OCI-LY3 (cell line): ENCODE results near the gene ACP3.

Source experiments
- H2AFZ ChIP-seq: fragments of 200-600, 300-600 bp; shearing (Covaris generic); 2 replicates; pipeline ENCODE4 v1.6.0; 2014; ENCODE audit warnings: antibody characterized with exemption, low read depth, low read length
- H3K27ac ChIP-seq: fragments of 200-600, 300-600 bp; sonication (generic); 2 replicates; pipeline ENCODE4 v1.5.1; 2014; ENCODE audit warnings: mild to moderate bottlenecking, low read length, moderate library complexity, mixed read lengths
- H3K27me3 ChIP-seq: fragments of 200-600, 300-600 bp; sonication (generic); 2 replicates; pipeline ENCODE4 v1.6.1; 2014; ENCODE audit warnings: low read depth, low read length, mixed read lengths
- H3K36me3 ChIP-seq: fragments of 200-600, 300-600 bp; sonication (generic); replicated peaks from 2 replicates; pipeline ENCODE3; 2014; ENCODE audit warnings: low read depth, low read length, mixed read lengths
- H3K4me1 ChIP-seq: fragments of 300-600, 200-600 bp; sonication (generic); 2 replicates; pipeline ENCODE4 v1.6.1; 2014; ENCODE audit warnings: low read length, mixed read lengths
- H3K4me2 ChIP-seq: fragments of 200-600, 300-600 bp; sonication (generic); 2 replicates; pipeline ENCODE4 v1.6.1; 2014; ENCODE audit warnings: low read length, mixed read lengths
- H3K4me3 ChIP-seq: fragments of 300-600, 200-600 bp; sonication (generic); 2 replicates; pipeline ENCODE4 v1.5.1; 2014; ENCODE audit warnings: antibody characterized with exemption, mild to moderate bottlenecking, low read length, moderate library complexity
- H3K79me2 ChIP-seq: fragments of 300-600, 200-600 bp; shearing (Covaris generic); 2 replicates; pipeline ENCODE4 v1.6.1; 2014; ENCODE audit warnings: mild to moderate bottlenecking, low read length, mixed read lengths
- H3K9ac ChIP-seq: fragments of 300-600, 200-600 bp; shearing (Covaris generic); 2 replicates; pipeline ENCODE4 v1.6.0; 2014; ENCODE audit warnings: mild to moderate bottlenecking, low read length, moderate library complexity
- H3K9me3 ChIP-seq: fragments of 200-600, 300-600 bp; shearing (Covaris generic); 2 replicates; pipeline ENCODE4 v1.6.1; 2014; ENCODE audit warnings: low read length, mixed read lengths; ENCODE audit not compliant: insufficient read depth
- H4K20me1 ChIP-seq: fragments of 200-600, 300-600 bp; sonication (generic); 2 replicates; pipeline ENCODE4 v1.6.1; 2016; ENCODE audit warnings: low read length, mixed read lengths; ENCODE audit not compliant: insufficient read depth
- EZH2phosphoT487 ChIP-seq: fragments of 200-600 bp; shearing (Covaris generic); IDR thresholded peaks from 2 replicates; pipeline ENCODE4 v1.6.1; 2018; ENCODE audit warnings: antibody characterized with exemption, mixed run types, low read depth
- TF ChIP-seq, protein P1 (sequence below): fragments of 200-600, 300-600 bp; sonication (generic); IDR thresholded peaks from 2 replicates; pipeline ENCODE4 v1.5.1; 2014; ENCODE audit warnings: antibody characterized with exemption, low read length, low read depth

The ACP3 gene

DNA sequence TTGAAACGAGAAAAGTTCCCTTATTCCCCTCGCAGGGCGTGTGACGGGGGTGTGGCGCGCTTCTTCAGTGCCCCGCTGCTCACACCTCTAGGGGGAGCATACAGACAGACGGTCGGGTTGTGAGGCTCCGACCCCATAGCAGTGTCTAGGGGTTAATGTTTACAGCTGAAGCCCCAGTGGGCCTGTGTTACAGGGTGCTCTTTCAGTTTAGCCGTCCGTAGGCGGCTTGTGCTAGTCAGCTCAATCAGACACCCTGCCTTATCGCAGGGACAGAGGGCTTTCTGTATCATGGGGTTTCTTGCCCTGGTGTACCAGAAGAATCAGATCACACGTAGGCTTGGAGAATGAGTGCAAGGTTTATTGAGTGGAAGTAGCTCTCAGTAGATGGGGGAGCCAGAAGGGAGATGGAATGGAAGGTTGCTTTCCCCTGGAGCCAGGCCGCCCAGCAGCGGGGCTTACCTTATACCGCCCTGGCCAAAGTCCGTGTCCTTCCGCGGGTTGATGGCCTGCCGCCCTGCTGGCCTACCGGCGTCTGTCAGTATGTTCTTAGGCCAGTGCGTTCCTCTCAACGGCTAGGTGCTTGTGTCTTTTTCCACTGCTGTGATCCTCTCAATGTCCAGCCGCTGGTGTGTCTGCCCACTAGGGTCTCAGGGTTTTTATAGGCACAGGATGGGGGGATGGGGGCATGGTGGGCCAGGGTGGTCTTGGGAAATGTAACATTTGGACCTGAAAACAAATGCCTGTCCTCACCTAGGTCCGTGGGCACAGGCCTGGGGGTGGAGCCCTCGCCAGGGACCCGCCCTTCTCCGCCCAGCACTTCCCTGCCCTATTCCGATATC lies 32.2 kb upstream of the ACP3 start:
- Histone ChIP-seq H3K9me3 (peaks cover 7% of the 10 kb centered on the region), H3K27ac (no peak overlapping the region), H3K4me2 (peak overlapping the region; percentile 91), H2AFZ (peak overlapping the region; percentile 93), H3K79me2 (no peaks in the 10 kb centered on the region), H3K4me3 (peak overlapping the region; percentile 73), H4K20me1 (no peaks in the 10 kb centered on the region), H3K36me3 (no peaks in the 10 kb centered on the region), H3K27me3 (no peaks in the 10 kb centered on the region), H3K4me1 (peaks cover 21% of the 10 kb centered on the region), H3K9ac (peak overlapping the region; percentile 24; the same call in 1 of the 2 replicates)
- TF ChIP-seq EZH2phosphoT487 = no peak
- TF ChIP-seq, protein P1, sequence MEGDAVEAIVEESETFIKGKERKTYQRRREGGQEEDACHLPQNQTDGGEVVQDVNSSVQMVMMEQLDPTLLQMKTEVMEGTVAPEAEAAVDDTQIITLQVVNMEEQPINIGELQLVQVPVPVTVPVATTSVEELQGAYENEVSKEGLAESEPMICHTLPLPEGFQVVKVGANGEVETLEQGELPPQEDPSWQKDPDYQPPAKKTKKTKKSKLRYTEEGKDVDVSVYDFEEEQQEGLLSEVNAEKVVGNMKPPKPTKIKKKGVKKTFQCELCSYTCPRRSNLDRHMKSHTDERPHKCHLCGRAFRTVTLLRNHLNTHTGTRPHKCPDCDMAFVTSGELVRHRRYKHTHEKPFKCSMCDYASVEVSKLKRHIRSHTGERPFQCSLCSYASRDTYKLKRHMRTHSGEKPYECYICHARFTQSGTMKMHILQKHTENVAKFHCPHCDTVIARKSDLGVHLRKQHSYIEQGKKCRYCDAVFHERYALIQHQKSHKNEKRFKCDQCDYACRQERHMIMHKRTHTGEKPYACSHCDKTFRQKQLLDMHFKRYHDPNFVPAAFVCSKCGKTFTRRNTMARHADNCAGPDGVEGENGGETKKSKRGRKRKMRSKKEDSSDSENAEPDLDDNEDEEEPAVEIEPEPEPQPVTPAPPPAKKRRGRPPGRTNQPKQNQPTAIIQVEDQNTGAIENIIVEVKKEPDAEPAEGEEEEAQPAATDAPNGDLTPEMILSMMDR = peak; percentile 72

GRCh38 chr3:132285620-132285945 lies 31.6 kb upstream of the ACP3 start:
- no peak overlapping the region for H3K9ac ChIP-seq
- no peaks in the 10 kb centered on the region for H4K20me1 ChIP-seq
- H3K36me3 ChIP-seq = no peaks in the 10 kb centered on the region
- no peaks in the 10 kb centered on the region for H3K79me2 ChIP-seq
- H3K4me3 ChIP-seq = no peak overlapping the region
- no peak overlapping the region for H3K27ac ChIP-seq
- no peak for TF ChIP-seq EZH2phosphoT487
- TF ChIP-seq, protein P1 = no peak
- H3K4me2 ChIP-seq = no peak overlapping the region
- H3K4me1 ChIP-seq = peaks cover 21% of the 10 kb centered on the region
- H3K9me3 ChIP-seq = peaks cover 7% of the 10 kb centered on the region
- H3K27me3 ChIP-seq = no peaks in the 10 kb centered on the region
- no peak overlapping the region for H2AFZ ChIP-seq

DNA sequence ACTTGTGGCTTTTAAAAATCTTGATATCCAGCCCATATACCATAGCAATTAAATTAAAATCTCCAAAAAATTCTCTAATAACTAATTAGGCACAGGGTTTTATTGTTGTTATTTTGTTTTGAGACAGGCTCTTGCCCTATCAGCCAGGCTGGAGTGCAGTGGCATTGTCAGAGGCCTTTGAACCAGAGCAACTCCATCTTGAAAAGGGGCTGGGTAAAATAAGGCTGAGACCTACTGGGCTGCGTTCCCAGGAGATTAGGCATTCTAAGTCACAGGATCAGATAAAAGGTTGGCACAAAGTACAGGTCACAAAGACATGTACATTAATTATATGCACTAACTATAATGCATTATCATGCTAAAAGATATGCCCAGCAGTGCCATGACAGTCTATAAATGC lies 31.2 kb upstream of the ACP3 start:
- TF ChIP-seq EZH2phosphoT487 = no peak
- TF ChIP-seq, protein P1 = no peak
- no peak overlapping the region for H3K27ac ChIP-seq
- no peak overlapping the region for H3K4me2 ChIP-seq

GRCh38 chr3:132288357-132288756 lies 28.9 kb upstream of the ACP3 start:
- peaks cover 24% of the 10 kb centered on the region for H3K4me1 ChIP-seq
- H3K4me3 ChIP-seq = no peak overlapping the region
- TF ChIP-seq EZH2phosphoT487 = no peak
- TF ChIP-seq, protein P1 = no peak
- no peaks in the 10 kb centered on the region for H3K36me3 ChIP-seq
- H3K4me2 ChIP-seq = no peak overlapping the region
- no peak overlapping the region for H3K27ac ChIP-seq
- H4K20me1 ChIP-seq = no peaks in the 10 kb centered on the region
- no peak overlapping the region for H2AFZ ChIP-seq
- no peak overlapping the region for H3K9ac ChIP-seq
- no peaks in the 10 kb centered on the region for H3K27me3 ChIP-seq
- H3K79me2 ChIP-seq = no peaks in the 10 kb centered on the region
- H3K9me3 ChIP-seq = peaks cover 7% of the 10 kb centered on the region

More for the DNA sequence above, 31.2 kb upstream of the ACP3 start:
- no peak overlapping the region for H3K9ac ChIP-seq
- no peaks in the 10 kb centered on the region for H4K20me1 ChIP-seq
- H3K27me3 ChIP-seq = no peaks in the 10 kb centered on the region
- H3K79me2 ChIP-seq = no peaks in the 10 kb centered on the region
- H3K9me3 ChIP-seq = peaks cover 7% of the 10 kb centered on the region
- peaks cover 21% of the 10 kb centered on the region for H3K4me1 ChIP-seq
- H2AFZ ChIP-seq = no peak overlapping the region
- H3K4me3 ChIP-seq = no peak overlapping the region
- H3K36me3 ChIP-seq = no peaks in the 10 kb centered on the region
